HuH-7 (cell line): ENCODE data around the gene LAMC2.
"Not testable (repeated sequence)": the region's sequence is repeated elsewhere in the genome, so short reads cannot be mapped to it uniquely, and the experiment has no call there.

Experiments
- DNase-seq: peaks from one replicate; pipeline ENCODE4 v3.0.0; 2011; ENCODE audit warnings: low spot score

Gene LAMC2

DNA sequence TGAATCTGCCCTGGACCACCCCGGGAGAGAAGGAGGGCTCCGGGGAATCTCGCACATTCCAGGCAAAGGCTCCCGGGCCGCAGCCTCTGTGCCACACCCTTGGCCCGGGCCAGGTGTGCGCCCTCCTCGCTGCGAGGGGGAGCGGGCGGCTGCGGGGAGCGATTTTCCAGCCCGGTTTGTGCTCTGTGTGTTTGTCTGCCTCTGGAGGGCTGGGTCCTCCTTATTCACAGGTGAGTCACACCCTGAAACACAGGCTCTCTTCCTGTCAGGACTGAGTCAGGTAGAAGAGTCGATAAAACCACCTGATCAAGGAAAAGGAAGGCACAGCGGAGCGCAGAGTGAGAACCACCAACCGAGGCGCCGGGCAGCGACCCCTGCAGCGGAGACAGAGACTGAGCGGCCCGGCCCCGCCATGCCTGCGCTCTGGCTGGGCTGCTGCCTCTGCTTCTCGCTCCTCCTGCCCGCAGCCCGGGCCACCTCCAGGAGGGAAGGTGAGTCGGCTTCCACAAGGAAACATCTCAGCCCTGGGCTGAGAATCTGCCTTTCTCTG lies at the start of gene LAMC2:
Gene LAMC2 (plus strand): TSS at position 324 of the 550 bp plus-strand sequence. CDS start 89 bp downstream, at position 413.
- no peak for DNase-seq

- no peak for DNase-seq
Measured at GRCh38 chr1:183137782-183138181, 48.3 kb upstream of the LAMC2 start.

GRCh38 chr1:183138301-183138700 lies 47.8 kb upstream of the LAMC2 start:
- no peak for DNase-seq

DNA sequence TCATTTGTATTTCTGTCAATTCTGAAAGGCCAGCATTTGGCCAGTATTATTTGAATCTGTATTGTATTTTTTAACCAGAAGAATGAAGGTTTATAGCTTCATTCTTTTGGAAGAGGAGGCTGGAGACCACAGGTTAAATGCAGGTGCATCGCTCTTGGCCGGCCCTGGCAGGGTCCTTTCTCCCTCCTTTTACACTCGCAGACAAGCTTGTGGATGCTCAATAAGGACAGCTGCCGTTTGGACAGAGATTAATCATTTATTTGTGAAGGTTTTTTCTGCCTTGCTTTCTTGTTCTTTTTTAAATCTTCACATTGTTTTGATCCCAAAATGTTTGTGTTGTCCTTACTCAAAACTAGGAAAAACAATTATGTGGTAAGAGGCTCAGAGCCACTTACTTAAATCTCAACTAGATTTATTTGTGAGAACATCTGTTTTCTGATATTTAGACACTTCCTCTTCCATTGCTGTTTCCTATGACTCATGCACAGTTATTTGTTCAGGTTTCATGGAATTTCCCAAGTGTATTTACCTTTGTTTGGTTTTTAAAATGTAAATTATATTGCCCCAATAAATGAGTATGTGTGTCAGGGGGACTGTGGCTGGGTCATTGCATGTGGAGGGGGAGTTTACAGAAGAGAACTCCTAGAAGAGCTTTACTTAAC lies 46.7 kb upstream of the LAMC2 start:
- DNase-seq = peak; percentile 44

DNA sequence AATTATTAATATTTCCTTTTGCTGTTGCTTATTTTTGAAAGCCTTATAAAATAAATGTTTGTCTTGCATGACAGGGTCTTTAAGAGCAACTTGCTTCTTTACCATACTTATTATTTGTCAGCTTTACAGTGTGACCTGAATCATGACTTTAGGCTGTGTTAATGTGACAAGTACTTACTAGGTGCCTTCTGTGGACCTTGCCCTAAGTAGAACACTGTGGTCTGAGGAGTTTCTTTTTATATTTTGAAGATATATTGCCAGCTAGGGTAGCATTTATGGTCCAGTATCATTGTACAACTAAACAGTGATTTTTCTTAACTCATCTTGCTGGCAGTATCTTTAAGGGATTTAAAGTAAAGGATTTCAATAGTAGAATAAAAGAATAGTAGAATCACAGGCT lies 45.4 kb upstream of the LAMC2 start:
- DNase-seq = no peak

DNA sequence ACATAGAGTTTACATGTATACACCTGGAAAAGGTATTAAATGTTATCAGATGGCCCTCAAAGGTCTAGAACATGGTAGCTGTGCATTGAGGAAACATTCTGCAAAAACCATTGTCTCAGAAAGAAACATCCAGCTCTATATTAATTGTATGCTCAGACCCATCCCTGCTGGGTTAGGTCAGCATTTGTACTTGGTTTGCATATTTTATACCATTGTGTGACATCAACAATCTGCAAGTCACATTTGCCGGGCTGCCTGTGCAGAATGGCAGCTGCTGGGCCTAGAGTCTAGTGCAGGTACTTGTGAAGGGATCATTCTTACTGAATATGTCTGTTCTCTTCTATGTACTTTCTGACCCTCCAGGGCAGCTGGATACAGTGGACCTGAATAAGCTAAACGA lies 43.9 kb upstream of the LAMC2 start:
- DNase-seq = no peak

DNA sequence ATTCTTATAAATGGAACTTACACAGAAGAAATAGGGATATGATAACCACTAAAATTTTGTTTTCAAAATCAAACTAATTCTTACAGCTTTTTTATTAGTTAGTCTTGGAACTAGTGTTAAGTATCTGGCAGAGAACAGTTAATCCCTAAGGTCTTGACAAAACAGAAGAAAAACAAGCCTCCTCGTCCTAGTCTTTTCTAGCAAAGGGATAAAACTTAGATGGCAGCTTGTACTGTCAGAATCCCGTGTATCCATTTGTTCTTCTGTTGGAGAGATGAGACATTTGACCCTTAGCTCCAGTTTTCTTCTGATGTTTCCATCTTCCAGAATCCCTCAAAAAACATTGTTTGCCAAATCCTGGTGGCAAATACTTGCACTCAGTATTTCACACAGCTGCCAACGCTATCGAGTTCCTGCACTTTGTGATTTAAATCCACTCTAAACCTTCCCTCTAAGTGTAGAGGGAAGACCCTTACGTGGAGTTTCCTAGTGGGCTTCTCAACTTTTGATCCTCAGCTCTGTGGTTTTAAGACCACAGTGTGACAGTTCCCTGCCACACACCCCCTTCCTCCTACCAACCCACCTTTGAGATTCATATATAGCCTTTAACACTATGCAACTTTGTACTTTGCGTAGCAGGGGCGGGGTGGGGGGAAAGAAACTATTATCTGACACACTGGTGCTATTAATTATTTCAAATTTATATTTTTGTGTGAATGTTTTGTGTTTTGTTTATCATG lies 42.3 kb upstream of the LAMC2 start:
- no peak for DNase-seq

DNA sequence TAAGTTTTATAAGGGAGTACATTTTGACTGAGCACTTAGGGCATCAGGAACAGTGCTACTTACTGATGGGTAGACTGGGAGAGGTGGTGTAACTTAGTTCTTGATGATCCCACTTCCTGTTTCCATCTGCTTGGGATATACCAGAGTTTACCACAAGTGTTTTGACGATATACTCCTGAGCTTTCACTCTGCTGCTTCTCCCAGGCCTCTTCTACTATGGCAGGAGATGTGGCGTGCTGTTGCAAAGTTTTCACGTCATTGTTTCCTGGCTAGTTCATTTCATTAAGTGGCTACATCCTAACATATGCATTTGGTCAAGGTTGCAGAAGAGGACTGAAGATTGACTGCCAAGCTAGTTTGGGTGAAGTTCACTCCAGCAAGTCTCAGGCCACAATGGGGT lies 41.3 kb upstream of the LAMC2 start:
- no peak for DNase-seq

- peak; percentile 7 for DNase-seq
Measured at GRCh38 chr1:183147735-183148134, 38.3 kb upstream of the LAMC2 start.

- no peak for DNase-seq
Measured at GRCh38 chr1:183148599-183148998, 37.5 kb upstream of the LAMC2 start.

DNA sequence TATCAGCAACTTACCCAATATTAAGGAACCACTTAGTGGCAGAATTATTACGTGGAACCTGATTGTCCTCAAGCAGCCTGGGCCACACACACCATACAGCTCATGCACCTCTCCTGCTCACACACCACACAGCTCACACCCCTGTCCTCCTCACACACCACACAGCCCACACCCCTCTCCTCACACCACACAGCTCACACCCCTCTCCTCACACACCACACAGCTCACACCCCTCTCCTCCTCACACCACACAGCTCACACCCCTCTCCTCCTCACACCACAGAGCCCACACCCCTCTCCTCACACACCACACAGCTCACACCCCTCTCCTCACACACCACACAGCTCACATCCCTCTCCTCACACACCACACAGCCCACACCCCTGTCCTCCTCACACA lies 36.8 kb upstream of the LAMC2 start:
- no peak for DNase-seq

- not testable (repeated sequence) for DNase-seq
Measured at GRCh38 chr1:183150032-183150431, 36.0 kb upstream of the LAMC2 start.

- DNase-seq = no peak
Measured at GRCh38 chr1:183150445-183150844, 35.6 kb upstream of the LAMC2 start.

DNA sequence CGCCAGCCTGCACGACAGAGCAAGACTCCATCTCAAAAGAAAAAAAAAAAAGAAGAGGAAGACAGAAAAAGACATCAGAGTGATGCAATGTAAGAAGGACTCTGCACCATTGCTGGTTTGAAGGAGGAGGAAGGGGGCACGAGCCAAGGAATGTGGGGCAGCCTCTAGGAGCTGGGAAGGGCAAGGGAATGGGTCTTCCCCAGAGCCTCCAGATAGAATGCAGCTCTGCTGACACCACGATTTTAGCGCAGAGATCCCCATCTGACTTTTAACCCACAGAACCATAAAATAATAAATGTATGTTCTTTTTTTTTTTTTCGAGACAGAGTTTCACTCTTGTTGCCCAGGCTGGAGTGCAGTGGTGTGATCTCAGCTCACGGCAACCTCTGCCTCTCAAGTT lies 33.9 kb upstream of the LAMC2 start:
- DNase-seq = no peak

DNA sequence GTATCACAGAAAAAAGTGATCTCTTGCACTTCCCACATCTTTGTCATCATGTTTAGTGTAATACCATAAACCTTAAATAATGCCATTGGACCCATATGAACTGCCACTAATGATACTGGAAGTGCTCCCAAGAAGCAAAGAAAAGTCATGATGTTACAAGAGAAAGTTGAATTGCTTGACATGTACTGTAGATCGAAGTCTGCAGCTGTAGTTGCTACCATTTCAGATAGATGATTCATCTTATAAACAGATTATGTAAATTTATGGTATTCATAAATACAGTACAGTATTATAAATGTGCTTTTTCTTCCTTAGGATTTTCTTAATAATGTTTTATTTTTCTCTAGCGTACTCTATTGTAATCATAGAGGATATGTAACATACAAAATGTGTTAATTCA lies 30.1 kb upstream of the LAMC2 start:
- no peak for DNase-seq

DNA sequence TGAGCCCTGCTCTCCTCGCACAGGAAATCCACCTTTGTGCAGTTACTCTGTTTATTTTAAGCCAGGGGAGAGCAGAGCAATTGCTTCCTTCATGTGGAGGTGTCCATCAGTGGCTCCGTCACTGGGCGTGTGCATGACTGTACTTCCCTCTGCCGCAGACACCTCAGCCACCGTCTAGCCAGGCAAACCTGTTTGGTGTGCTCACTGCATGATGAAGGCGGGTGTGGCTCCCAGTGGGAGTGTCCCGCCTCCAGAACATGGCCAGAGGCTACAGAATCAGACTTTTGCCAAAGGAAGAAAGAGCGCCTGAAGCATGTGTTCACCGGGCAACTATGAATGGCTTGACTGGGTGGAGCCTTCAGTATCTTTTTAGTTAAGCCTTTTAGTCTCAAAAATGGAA lies 26.1 kb upstream of the LAMC2 start:
- DNase-seq = no peak

- DNase-seq = no peak
Measured at GRCh38 chr1:183161391-183161790, 24.7 kb upstream of the LAMC2 start.

DNA sequence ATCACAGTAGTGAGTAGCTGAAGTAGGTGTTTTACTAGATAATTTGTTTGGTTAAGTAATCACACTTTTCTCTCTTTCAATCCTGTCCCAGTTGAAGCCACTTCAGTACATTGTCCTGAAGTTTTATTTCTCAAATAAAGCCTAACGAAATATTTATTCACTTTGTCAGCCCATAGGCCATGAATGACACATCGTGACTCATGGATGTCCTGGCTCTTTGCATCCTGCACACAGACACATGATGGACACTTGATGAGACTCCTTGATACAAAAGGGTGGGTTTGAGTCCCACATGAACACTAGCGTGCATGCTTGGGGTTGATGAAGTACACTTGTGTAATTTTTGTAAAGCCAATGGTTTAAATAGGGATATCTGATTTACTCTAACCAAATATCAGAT lies 22.7 kb upstream of the LAMC2 start:
- no peak for DNase-seq

DNA sequence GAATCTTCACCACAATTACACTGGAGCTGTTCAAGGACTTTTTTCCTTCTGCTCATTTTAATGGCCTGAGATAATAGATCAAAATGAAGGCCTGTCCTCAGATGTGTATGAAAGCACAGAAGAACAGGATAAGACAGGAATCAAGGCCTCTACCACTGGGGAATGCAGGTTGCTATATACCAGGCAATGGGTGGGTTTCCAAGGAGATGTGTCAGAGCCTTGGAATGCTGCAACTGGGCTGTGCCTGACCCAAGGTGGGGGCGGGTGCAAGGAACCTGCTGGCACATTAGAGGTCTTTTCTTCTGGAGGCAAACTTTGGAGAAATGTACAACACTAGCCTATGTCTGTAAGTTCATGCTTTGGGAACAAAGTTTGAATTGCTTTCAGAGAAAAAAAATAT lies 21.7 kb upstream of the LAMC2 start:
- DNase-seq = no peak

GRCh38 chr1:183164963-183165362 lies 21.1 kb upstream of the LAMC2 start:
- DNase-seq = no peak

GRCh38 chr1:183165456-183165855 lies 20.6 kb upstream of the LAMC2 start:
- no peak for DNase-seq

- no peak for DNase-seq
Measured at GRCh38 chr1:183166454-183166853, 19.6 kb upstream of the LAMC2 start.

- no peak for DNase-seq
Measured at GRCh38 chr1:183167676-183168075, 18.4 kb upstream of the LAMC2 start.

GRCh38 chr1:183168308-183168707 lies 17.8 kb upstream of the LAMC2 start:
- DNase-seq = no peak
